K562 (cell line): ENCODE data around the gene TRAP1. TPM values are rescaled to one million over a fixed set of nuclear protein-coding genes. Genes with fewer than 3 reads are reported as not detected.
A peak's percentile ranks its signal among the peaks of the same experiment; 100 is the strongest.

Source experiments
- BCOR ChIP-seq: fragments of 450-650 bp; IDR thresholded peaks from 2 replicates; pipeline ENCODE4 v1.6.1; 2016
- FOS ChIP-seq: IDR thresholded peaks from 3 replicates; pipeline ENCODE4 v1.6.1; 2011; ENCODE audit not compliant: insufficient read length; ENCODE audit errors: extremely low read depth
- GTF2F1 ChIP-seq: IDR thresholded peaks from 2 replicates; pipeline ENCODE4 v1.6.1; 2011; ENCODE audit warnings: low read depth, low read length, improper control_type of control experiment
- HDAC8 ChIP-seq: fragments of 450-650 bp; IDR thresholded peaks from 2 replicates; pipeline ENCODE4 v1.6.1; 2016; ENCODE audit warnings: mild to moderate bottlenecking, missing genetic modification characterization, moderate library complexity, missing compliant biosample characterization
- MTF1 ChIP-seq: fragments of 250-450 bp; sonication (Bioruptor Pico); IDR thresholded peaks from 2 replicates; pipeline ENCODE4 v1.9.0; 2021; ENCODE audit warnings: moderate library complexity, mild to moderate bottlenecking, inconsistent platforms, borderline replicate concordance
- PRPF4 ChIP-seq: fragments of 200-400 bp; formaldehyde crosslinking; IDR thresholded peaks from one replicate; pipeline ENCODE4 v1.6.1; 2017; ENCODE audit warnings: low read length, low read depth, mild to moderate bottlenecking; ENCODE audit not compliant: insufficient read depth, poor library complexity, severe bottlenecking
- RBFOX2 ChIP-seq: fragments of 200-400 bp; formaldehyde crosslinking; IDR thresholded peaks from 2 replicates; pipeline ENCODE4 v1.6.1; 2017; ENCODE audit warnings: low read depth, mild to moderate bottlenecking, low read length, moderate library complexity
- RBM15 ChIP-seq: fragments of 200-400 bp; formaldehyde crosslinking; IDR thresholded peaks from 2 replicates; pipeline ENCODE4 v1.6.1; 2018; ENCODE audit warnings: mild to moderate bottlenecking, low read length, moderate library complexity; ENCODE audit not compliant: insufficient read depth
- SAFB ChIP-seq: fragments of 200-400 bp; formaldehyde crosslinking; IDR thresholded peaks from 2 replicates; pipeline ENCODE4 v1.6.1; 2017; ENCODE audit warnings: low read depth, low read length, borderline replicate concordance
- SMAD4 ChIP-seq: fragments of 250-450 bp; sonication (Bioruptor Pico); conservative IDR thresholded peaks from 2 replicates; pipeline ENCODE4 v1.8.0; 2021; ENCODE audit warnings: inconsistent platforms, mild to moderate bottlenecking, moderate library complexity
- SNIP1 ChIP-seq: fragments of 450-650 bp; IDR thresholded peaks from 2 replicates; pipeline ENCODE4 v1.7.1; 2017; ENCODE audit warnings: low read depth, mild to moderate bottlenecking
- SRSF1 ChIP-seq: fragments of 200-400 bp; formaldehyde crosslinking; IDR thresholded peaks from 2 replicates; pipeline ENCODE4 v1.6.1; 2017; ENCODE audit warnings: mild to moderate bottlenecking, low read depth, low read length, moderate library complexity
- TAL1 ChIP-seq: fragments of 450-650 bp; IDR thresholded peaks from 2 replicates; pipeline ENCODE4 v1.6.1; 2016; ENCODE audit warnings: mild to moderate bottlenecking
- ZNF408 ChIP-seq: fragments of 250-450 bp; sonication (Bioruptor Pico); IDR thresholded peaks from 2 replicates; pipeline ENCODE4 v1.4.0; 2020; ENCODE audit warnings: low read depth, mild to moderate bottlenecking, moderate library complexity
- ZNF586 ChIP-seq: fragments of 450-650 bp; formaldehyde crosslinking; conservative IDR thresholded peaks from 2 replicates; pipeline ENCODE4 v1.4.0; 2020; ENCODE audit warnings: mild to moderate bottlenecking, moderate library complexity
- ZNF75A ChIP-seq: fragments of 450-650 bp; formaldehyde crosslinking; IDR thresholded peaks from 2 replicates; pipeline ENCODE4 v1.4.0; 2020; ENCODE audit warnings: mild to moderate bottlenecking
- ZNF778 ChIP-seq: fragments of 450-650 bp; formaldehyde crosslinking; IDR thresholded peaks from 2 replicates; pipeline ENCODE4 v1.4.0; 2020; ENCODE audit warnings: mild to moderate bottlenecking, moderate library complexity
- polyA plus RNA-seq, 8 experiments: library from polyadenylated mRNA; depleted of rRNA in 4 of 8; stranded (reverse) in 5 of 8; unstranded in 3 of 8; fragments of >200 nt; fragmentation: Nextera tagmentation in 2 of 8; fragmentation: Illumina TruSeq in 1 of 8; extraction: Ambion mirVana in 2 of 8; extraction: Trizol in 1 of 8; gene quantifications; 2 replicates each; pipeline versions ENCODE4 v1.2.1 to v1.2.3, GENCODE V29; 2011 to 2014; ENCODE audit warnings: inconsistent platforms in 1 of 8, missing spikeins in 1 of 8
- total RNA-seq, 7 experiments: library from RNA; depleted of rRNA in 6 of 7; stranded (reverse); fragments of >200 nt in 6 of 7; fragmentation: Illumina TruSeq in 2 of 7; extraction: Trizol in 2 of 7; gene quantifications; 2 replicates each; pipeline versions ENCODE4 v1.2.1 to v1.2.3, GENCODE V29; 2011 to 2021; ENCODE audit warnings: low replicate concordance in 1 of 7
- TF ChIP-seq, protein P1 (sequence below): sonication (generic); formaldehyde crosslinking; IDR thresholded peaks from 2 replicates; pipeline ENCODE4 v1.8.0; 2022; ENCODE audit warnings: mild to moderate bottlenecking, missing genetic modification reagents
- TF ChIP-seq, protein P2 (sequence below): fragments of 200-400 bp; formaldehyde crosslinking; IDR thresholded peaks from 2 replicates; pipeline ENCODE4 v1.6.1; 2017; ENCODE audit warnings: mild to moderate bottlenecking, low read depth, low read length, moderate library complexity

TRAP1 gene
- total and polyA plus RNA-seq, 9 of the 15 experiments (the other 6 are each of a cell fraction or from before 2014, with no cell fraction given), result 19.1 to 436 (median 301) TPM

DNA sequence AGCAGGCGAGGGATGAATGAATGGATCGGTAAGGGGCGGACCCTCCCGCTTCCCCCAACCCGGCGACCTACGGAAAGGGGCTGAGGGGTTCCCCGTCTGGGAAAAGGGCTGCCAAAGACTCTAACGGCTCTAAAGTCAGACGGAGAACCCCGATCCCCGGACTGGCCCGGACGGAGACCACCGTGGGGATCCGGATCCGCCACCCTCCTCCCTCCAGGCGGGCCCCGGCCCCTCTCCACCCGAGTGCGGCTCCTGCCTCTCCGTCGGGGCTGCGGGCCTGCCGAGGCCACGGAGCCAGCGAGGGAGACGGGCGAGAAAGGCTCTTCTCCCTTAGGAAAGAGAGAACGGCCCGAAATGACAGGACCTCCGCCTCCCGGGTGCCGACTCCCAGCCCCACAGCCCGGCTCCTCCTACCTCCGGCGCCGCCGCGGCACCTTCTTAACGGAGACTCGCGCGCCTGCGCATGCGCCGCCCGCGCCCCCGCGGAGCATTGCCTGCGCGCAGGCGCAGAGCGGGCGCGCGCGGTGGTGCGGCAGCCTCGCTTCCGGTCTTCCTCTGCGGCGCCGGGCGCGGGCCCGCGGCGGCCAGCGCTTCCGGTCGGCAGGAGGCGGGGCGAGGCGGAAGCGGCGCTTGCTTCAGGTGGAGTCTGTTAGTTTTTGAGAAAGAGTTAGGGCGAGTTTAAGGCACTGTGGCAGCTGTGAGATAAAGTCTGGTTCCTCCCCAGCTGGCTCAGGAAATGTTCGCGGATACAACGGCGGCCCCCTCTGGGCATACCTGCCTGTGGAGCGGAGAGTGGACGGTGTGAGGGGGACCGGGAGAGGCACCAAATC lies 106.0 kb downstream of the TRAP1 start, which contains the start of gene SLX4 (continued):
- no peak for TF ChIP-seq MTF1
- TF ChIP-seq, protein P1, sequence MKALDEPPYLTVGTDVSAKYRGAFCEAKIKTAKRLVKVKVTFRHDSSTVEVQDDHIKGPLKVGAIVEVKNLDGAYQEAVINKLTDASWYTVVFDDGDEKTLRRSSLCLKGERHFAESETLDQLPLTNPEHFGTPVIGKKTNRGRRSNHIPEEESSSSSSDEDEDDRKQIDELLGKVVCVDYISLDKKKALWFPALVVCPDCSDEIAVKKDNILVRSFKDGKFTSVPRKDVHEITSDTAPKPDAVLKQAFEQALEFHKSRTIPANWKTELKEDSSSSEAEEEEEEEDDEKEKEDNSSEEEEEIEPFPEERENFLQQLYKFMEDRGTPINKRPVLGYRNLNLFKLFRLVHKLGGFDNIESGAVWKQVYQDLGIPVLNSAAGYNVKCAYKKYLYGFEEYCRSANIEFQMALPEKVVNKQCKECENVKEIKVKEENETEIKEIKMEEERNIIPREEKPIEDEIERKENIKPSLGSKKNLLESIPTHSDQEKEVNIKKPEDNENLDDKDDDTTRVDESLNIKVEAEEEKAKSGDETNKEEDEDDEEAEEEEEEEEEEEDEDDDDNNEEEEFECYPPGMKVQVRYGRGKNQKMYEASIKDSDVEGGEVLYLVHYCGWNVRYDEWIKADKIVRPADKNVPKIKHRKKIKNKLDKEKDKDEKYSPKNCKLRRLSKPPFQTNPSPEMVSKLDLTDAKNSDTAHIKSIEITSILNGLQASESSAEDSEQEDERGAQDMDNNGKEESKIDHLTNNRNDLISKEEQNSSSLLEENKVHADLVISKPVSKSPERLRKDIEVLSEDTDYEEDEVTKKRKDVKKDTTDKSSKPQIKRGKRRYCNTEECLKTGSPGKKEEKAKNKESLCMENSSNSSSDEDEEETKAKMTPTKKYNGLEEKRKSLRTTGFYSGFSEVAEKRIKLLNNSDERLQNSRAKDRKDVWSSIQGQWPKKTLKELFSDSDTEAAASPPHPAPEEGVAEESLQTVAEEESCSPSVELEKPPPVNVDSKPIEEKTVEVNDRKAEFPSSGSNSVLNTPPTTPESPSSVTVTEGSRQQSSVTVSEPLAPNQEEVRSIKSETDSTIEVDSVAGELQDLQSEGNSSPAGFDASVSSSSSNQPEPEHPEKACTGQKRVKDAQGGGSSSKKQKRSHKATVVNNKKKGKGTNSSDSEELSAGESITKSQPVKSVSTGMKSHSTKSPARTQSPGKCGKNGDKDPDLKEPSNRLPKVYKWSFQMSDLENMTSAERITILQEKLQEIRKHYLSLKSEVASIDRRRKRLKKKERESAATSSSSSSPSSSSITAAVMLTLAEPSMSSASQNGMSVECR (CRISPR knock-in tag), result no peak; the same call in 1 of the 2 replicates
- no peak for TF ChIP-seq ZNF408 (CRISPR knock-in tag)
- TF ChIP-seq BCOR, result peak; percentile 19; the same call in 1 of the 2 replicates
- no peak for TF ChIP-seq RBM15
- no peak for TF ChIP-seq ZNF75A (CRISPR knock-in tag)
- TF ChIP-seq, protein P2, sequence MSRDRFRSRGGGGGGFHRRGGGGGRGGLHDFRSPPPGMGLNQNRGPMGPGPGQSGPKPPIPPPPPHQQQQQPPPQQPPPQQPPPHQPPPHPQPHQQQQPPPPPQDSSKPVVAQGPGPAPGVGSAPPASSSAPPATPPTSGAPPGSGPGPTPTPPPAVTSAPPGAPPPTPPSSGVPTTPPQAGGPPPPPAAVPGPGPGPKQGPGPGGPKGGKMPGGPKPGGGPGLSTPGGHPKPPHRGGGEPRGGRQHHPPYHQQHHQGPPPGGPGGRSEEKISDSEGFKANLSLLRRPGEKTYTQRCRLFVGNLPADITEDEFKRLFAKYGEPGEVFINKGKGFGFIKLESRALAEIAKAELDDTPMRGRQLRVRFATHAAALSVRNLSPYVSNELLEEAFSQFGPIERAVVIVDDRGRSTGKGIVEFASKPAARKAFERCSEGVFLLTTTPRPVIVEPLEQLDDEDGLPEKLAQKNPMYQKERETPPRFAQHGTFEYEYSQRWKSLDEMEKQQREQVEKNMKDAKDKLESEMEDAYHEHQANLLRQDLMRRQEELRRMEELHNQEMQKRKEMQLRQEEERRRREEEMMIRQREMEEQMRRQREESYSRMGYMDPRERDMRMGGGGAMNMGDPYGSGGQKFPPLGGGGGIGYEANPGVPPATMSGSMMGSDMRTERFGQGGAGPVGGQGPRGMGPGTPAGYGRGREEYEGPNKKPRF, result no peak
- TF ChIP-seq RBFOX2, result peak; percentile 85
- 0 out of 2 replicates have a peak, but pooled peaks have one; percentile 15 for TF ChIP-seq SAFB
- TF ChIP-seq ZNF586 (CRISPR knock-in tag), result no peak
- no peak for TF ChIP-seq HDAC8 (tag)
- no peak for TF ChIP-seq FOS
- TF ChIP-seq GTF2F1, result no peak; the same call in 1 of the 2 replicates
- no peak for TF ChIP-seq PRPF4
- TF ChIP-seq SMAD4, result peak; percentile 42; the same call in 1 of the 2 replicates
- TF ChIP-seq SRSF1, result no peak
- TF ChIP-seq SNIP1, result no peak
- 0 out of 2 replicates have a peak, but pooled peaks have one; percentile 11 for TF ChIP-seq TAL1
- TF ChIP-seq ZNF778 (CRISPR knock-in tag), result no peak
